Measurements from ENCODE around the gene SLC66A2. TPM values are rescaled to one million over a fixed set of nuclear protein-coding genes. Genes with fewer than 3 reads are reported as not detected.
"Not testable (repeated sequence)": the region's sequence is repeated elsewhere in the genome, so short reads cannot be mapped to it uniquely, and the experiment has no call there.

SLC66A2 gene
- total RNA-seq, 1 donor, result 35.8 TPM

GRCh38 chr18:79878741-79879378, 72.6 kb downstream of the SLC66A2 start:
- TF ChIP-seq CTCF (IDR thresholded peaks at IDR 0.05; ENCODE audit: extremely low read depth, low read depth, low read length), result no peak
- Histone ChIP-seq H3K79me2 (ENCODE audit: insufficient read depth, low read length) (no peaks in the 10 kb centered on the region), H4K20me1 (ENCODE audit: insufficient read depth, low read length) (no peaks in the 10 kb centered on the region), H3K4me2 (ENCODE audit: insufficient read depth, low read length) (no peak overlapping the region), H3K27ac (ENCODE audit: low read depth, low read length) (no peak overlapping the region), H3K4me3 (ENCODE audit: insufficient read depth, low read length) (no peak overlapping the region), H2AFZ (ENCODE audit: low read length) (no peak overlapping the region), H3K9me3 (ENCODE audit: low read depth, low read length) (no peaks in the 10 kb centered on the region), H3K36me3 (ENCODE audit: insufficient read depth, low read length) (no peaks in the 10 kb centered on the region), H3K27me3 (ENCODE audit: insufficient read depth, low read length) (no peaks in the 10 kb centered on the region), H3K4me1 (ENCODE audit: insufficient read depth, low read length) (no peaks in the 10 kb centered on the region)
- peak; percentile 31 for DNase-seq (ENCODE audit: insufficient read length, low spot score, missing footprints)

- H3K4me2 ChIP-seq (ENCODE audit: insufficient read depth, low read length); H2AFZ ChIP-seq (ENCODE audit: low read length); H3K79me2 ChIP-seq (ENCODE audit: insufficient read depth, low read length); H3K27me3 ChIP-seq (ENCODE audit: insufficient read depth, low read length); H3K4me1 ChIP-seq (ENCODE audit: insufficient read depth, low read length); H3K36me3 ChIP-seq (ENCODE audit: insufficient read depth, low read length); H3K27ac ChIP-seq (ENCODE audit: low read depth, low read length); H3K9me3 ChIP-seq (ENCODE audit: low read depth, low read length); H3K4me3 ChIP-seq (ENCODE audit: insufficient read depth, low read length); H4K20me1 ChIP-seq (ENCODE audit: insufficient read depth, low read length): not testable (repeated sequence)
- DNase-seq (ENCODE audit: insufficient read length, low spot score, missing footprints), result peak; percentile 2
These were observed 73.2 kb downstream of the SLC66A2 start for GRCh38 chr18:79878246-79878645.

- Histone ChIP-seq H3K27ac (ENCODE audit: low read depth, low read length) (no peak overlapping the region), H3K4me2 (ENCODE audit: insufficient read depth, low read length) (no peak overlapping the region), H3K36me3 (ENCODE audit: insufficient read depth, low read length) (no peaks in the 10 kb centered on the region), H3K4me1 (ENCODE audit: insufficient read depth, low read length) (no peaks in the 10 kb centered on the region), H3K9me3 (ENCODE audit: low read depth, low read length) (no peaks in the 10 kb centered on the region), H4K20me1 (ENCODE audit: insufficient read depth, low read length) (no peaks in the 10 kb centered on the region), H3K27me3 (ENCODE audit: insufficient read depth, low read length) (no peaks in the 10 kb centered on the region), H2AFZ (ENCODE audit: low read length) (no peak overlapping the region), H3K4me3 (ENCODE audit: insufficient read depth, low read length) (no peak overlapping the region), H3K79me2 (ENCODE audit: insufficient read depth, low read length) (no peaks in the 10 kb centered on the region)
- TF ChIP-seq CTCF (IDR thresholded peaks at IDR 0.05; ENCODE audit: extremely low read depth, low read depth, low read length), result no peak
- peak; percentile 92 for DNase-seq (ENCODE audit: insufficient read length, low spot score, missing footprints)
These were observed 74.0 kb downstream of the SLC66A2 start for GRCh38 chr18:79877163-79878091.

GRCh38 chr18:79876497-79876896, 75.0 kb downstream of the SLC66A2 start:
- Histone ChIP-seq H3K4me2 (ENCODE audit: insufficient read depth, low read length) (no peak overlapping the region), H3K27ac (ENCODE audit: low read depth, low read length) (no peak overlapping the region), H2AFZ (ENCODE audit: low read length) (no peak overlapping the region), H4K20me1 (ENCODE audit: insufficient read depth, low read length) (no peaks in the 10 kb centered on the region), H3K4me3 (ENCODE audit: insufficient read depth, low read length) (no peak overlapping the region), H3K27me3 (ENCODE audit: insufficient read depth, low read length) (no peaks in the 10 kb centered on the region), H3K9me3 (ENCODE audit: low read depth, low read length) (no peaks in the 10 kb centered on the region), H3K36me3 (ENCODE audit: insufficient read depth, low read length) (no peaks in the 10 kb centered on the region), H3K4me1 (ENCODE audit: insufficient read depth, low read length) (no peaks in the 10 kb centered on the region), H3K79me2 (ENCODE audit: insufficient read depth, low read length) (no peaks in the 10 kb centered on the region)
- no peak for TF ChIP-seq CTCF (IDR thresholded peaks at IDR 0.05; ENCODE audit: extremely low read depth, low read depth, low read length)
- DNase-seq (ENCODE audit: insufficient read length, low spot score, missing footprints), result peak; percentile 14

All from osteoblast (primary cell).